A673 (cell line): Measurements from ENCODE around the gene HPDL. TPM values are rescaled to one million over a fixed set of nuclear protein-coding genes. Genes with fewer than 3 reads are reported as not detected.

Experiments
- BruUV-seq: library from RNA; stranded (reverse); fragments of 400-500 nt; replicated peaks from 2 replicates; lab custom pipeline; 2021; lab: Mats Ljungman, UMichigan
- CTCF ChIA-PET: fragments of 300-600 bp; sonication (Branson Sonifier 250); formaldehyde crosslinking; loops from one replicate; lab custom pipeline; 2022; ENCODE audit warnings: antibody characterized with exemption; lab: Charles Lee
- POLR2A ChIA-PET: fragments of 300-600 bp; sonication (Branson Sonifier 250); formaldehyde crosslinking; loops from one replicate; lab custom pipeline; 2022; ENCODE audit warnings: antibody characterized with exemption; ENCODE audit not compliant: low non-redundant PET; lab: Charles Lee
- DNase-seq: peaks from one replicate; pipeline ENCODE4 v3.0.0-alpha.2; 2015; ENCODE audit warnings: low spot score
- H3K27ac ChIP-seq: fragments of 200-600 bp; sonication (generic); 2 replicates; pipeline ENCODE4 v1.5.1; 2016; ENCODE audit warnings: mixed run types, low read depth, mild to moderate bottlenecking, mixed read lengths, antibody characterized with exemption, low read length; ENCODE audit not compliant: poor library complexity, severe bottlenecking
- H3K27me3 ChIP-seq: fragments of 200-600 bp; sonication (generic); replicated peaks from 2 replicates; pipeline ENCODE4 v1.6.1; 2017; ENCODE audit warnings: mixed run types, low read depth, mild to moderate bottlenecking, mixed read lengths, antibody characterized with exemption, low read length; ENCODE audit not compliant: insufficient read depth, poor library complexity
- H3K36me3 ChIP-seq: fragments of 200-600 bp; sonication (generic); 2 replicates; pipeline ENCODE4 v1.6.1; 2016; ENCODE audit warnings: mixed run types, mild to moderate bottlenecking, mixed read lengths, antibody characterized with exemption, low read length; ENCODE audit not compliant: insufficient read depth, poor library complexity, severe bottlenecking
- H3K4me1 ChIP-seq: fragments of 200-600 bp; sonication (generic); 2 replicates; pipeline ENCODE4 v1.6.1; 2017; ENCODE audit warnings: mixed run types, mild to moderate bottlenecking, mixed read lengths, antibody characterized with exemption, low read length; ENCODE audit not compliant: insufficient read depth, poor library complexity, severe bottlenecking
- H3K4me3 ChIP-seq: fragments of 200-600 bp; sonication (generic); 2 replicates; pipeline ENCODE4 v1.5.1; 2016; ENCODE audit warnings: low read depth, mixed run types, mild to moderate bottlenecking, mixed read lengths, low read length; ENCODE audit not compliant: poor library complexity, severe bottlenecking
- H3K9me3 ChIP-seq: fragments of 200-600 bp; sonication (generic); 2 replicates; pipeline ENCODE4 v1.6.1; 2016; ENCODE audit warnings: mixed run types, low read depth, mild to moderate bottlenecking, mixed read lengths, antibody characterized with exemption, low read length; ENCODE audit not compliant: poor library complexity, severe bottlenecking
- CTCF ChIP-seq: fragments of 300-800, 200-600 bp; sonication (generic); conservative IDR thresholded peaks from 2 replicates; pipeline ENCODE4 v1.5.1; 2017; ENCODE audit warnings: low read depth, mild to moderate bottlenecking, antibody characterized with exemption, low read length, moderate library complexity, mixed read lengths
- EZH2 ChIP-seq: fragments of 200-600 bp; sonication (generic); IDR thresholded peaks from 2 replicates; pipeline ENCODE4 v1.6.1; 2017; ENCODE audit warnings: borderline replicate concordance, low read depth, mild to moderate bottlenecking, mixed read lengths, antibody characterized with exemption, low read length; ENCODE audit not compliant: poor library complexity, severe bottlenecking
- intact Hi-C: fragments of 100-400 bp; cut with micrococcal nuclease; formaldehyde crosslinking; loops from one replicate; pipeline ENCODE4 v1.10.0; 2022; ENCODE audit not compliant: unreplicated experiment
- total RNA-seq: library from RNA; stranded (reverse); gene quantifications from 2 replicates; pipeline ENCODE4 v1.2.3, GENCODE V29; 2021

Gene HPDL
- total RNA-seq, 1 experiment from 2014 or later: 7.3 TPM

GRCh38 chr1:45303520-45304310, 23.0 kb upstream of the HPDL start:
- H3K27me3 ChIP-seq: no peaks in the 10 kb centered on the region
- no peaks in the 10 kb centered on the region for H3K36me3 ChIP-seq
- CTCF ChIA-PET: interaction anchor here (0.6 to 1.3 kb wide), 22 partner anchors 12 to 605 kb away, joined by 3 to 12 read pairs (median 6); partner anchors contain the start of genes MUTYH, PLK3, TOE1 and UROD
- peak overlapping the region; percentile 81 for H3K27ac ChIP-seq
- BruUV-seq: TSS peak; percentile 92
- TF ChIP-seq EZH2 (no peak), CTCF (peak; percentile 83)
- intact Hi-C loops: loop anchor here (5.0 to 10.0 kb wide), 4 partner anchors 189 to 569 kb away; partner anchors contain the start of genes BTBD19, DYNLT4, KIF2C and PLK3
- peak; percentile 98 for DNase-seq
- peaks cover 11% of the 10 kb centered on the region for H3K4me1 ChIP-seq
- peak overlapping the region; percentile 52 for H3K4me3 ChIP-seq
- H3K9me3 ChIP-seq: no peaks in the 10 kb centered on the region
- POLR2A ChIA-PET: interaction anchor here (0.6 to 0.8 kb wide), 5 partner anchors 26 to 293 kb away, joined by 6 to 15 read pairs (median 10); partner anchors contain the start of gene PRDX1

DNA sequence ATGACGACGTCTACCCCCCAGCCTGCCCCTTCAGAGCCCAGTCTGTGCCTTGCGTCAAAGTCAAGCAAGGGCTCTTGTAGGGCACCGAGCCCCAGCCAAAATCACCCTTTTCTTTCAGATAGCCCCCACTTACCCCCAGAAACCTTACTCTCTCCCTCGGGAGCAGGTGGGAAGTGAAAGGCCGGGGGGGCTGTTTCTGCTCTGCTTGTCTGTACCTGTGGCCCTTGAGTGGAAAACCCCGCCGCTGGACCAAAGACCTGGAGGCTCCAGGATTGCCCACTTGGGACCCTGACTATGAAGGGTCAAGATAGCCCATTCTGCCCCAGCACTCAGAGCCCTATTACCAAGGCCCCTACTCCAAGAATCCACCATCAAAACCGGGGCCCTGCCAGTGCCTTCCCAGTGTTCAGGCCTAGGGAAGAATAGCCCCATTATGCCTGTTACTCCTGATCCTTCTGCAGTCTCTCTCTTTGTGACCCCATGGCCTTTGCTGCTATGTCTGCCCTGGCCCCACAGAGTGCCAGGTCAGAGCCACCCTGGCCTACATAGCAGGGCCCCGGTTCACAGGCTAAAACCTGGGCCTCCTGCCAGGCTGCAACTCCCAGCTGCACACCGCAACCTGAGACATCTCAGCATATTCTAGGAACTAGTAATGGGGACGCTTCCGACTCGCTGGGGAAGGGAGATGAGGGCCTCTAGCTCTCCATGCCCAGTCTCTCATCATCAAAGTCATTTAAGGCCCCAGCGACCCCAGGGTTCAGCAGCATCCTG, 22.2 kb upstream of the HPDL start:
- H3K27ac ChIP-seq: peak overlapping the region; percentile 81
- H3K9me3 ChIP-seq: no peaks in the 10 kb centered on the region
- no peaks in the 10 kb centered on the region for H3K27me3 ChIP-seq
- TF ChIP-seq EZH2: no peak
- no peaks in the 10 kb centered on the region for H3K36me3 ChIP-seq
- peaks cover 11% of the 10 kb centered on the region for H3K4me1 ChIP-seq
- BruUV-seq: no TSS peak
- ChIA-PET CTCF (no interaction called here), POLR2A (no interaction called here)
- peak overlapping the region; percentile 52 for H3K4me3 ChIP-seq
- DNase-seq: no peak
- intact Hi-C loops: loop anchor here (5.0 to 10.0 kb wide), 4 partner anchors 188 to 570 kb away; partner anchors contain the start of genes BTBD19, DYNLT4, KIF2C and PLK3

DNA sequence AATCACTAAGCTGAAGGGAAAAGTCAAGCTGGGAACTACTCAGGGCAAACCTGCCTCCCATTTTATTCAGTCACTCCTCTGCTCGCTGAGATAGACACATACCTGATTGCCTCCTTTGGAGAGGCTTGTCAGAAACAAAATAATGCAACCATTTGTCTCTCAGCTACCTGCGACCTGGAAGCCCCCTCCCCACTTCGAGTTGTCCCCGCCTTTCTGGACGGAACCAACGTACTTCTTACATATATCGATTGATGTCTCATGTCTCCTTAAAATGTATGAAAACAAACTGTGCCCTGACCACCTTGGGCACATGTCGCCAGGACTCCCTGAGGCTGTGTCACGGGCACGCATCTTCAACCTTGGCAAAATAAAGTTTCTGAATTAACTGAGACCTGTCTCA, 21.5 kb upstream of the HPDL start:
- CTCF ChIA-PET: no interaction called here
- DNase-seq: no peak
- Histone ChIP-seq H3K4me1 (peaks cover 11% of the 10 kb centered on the region), H3K36me3 (no peaks in the 10 kb centered on the region), H3K4me3 (no peak overlapping the region), H3K9me3 (no peaks in the 10 kb centered on the region), H3K27ac (no peak overlapping the region), H3K27me3 (no peaks in the 10 kb centered on the region)
- intact Hi-C loops: loop anchor here (10.0 kb wide), 2 partner anchors 500 to 570 kb away; partner anchors contain the start of genes BTBD19, DYNLT4, KIF2C and PLK3
- POLR2A ChIA-PET: no interaction called here
- BruUV-seq: no TSS peak
- TF ChIP-seq EZH2: no peak
